ENCODE measurements around the gene KCNS1. TPM values are rescaled to one million over a fixed set of nuclear protein-coding genes. Genes with fewer than 3 reads are reported as not detected.

KCNS1 gene
- total and polyA plus RNA-seq, 2 experiments from 2014 or later: 0.37 to 3.2 TPM

DNA sequence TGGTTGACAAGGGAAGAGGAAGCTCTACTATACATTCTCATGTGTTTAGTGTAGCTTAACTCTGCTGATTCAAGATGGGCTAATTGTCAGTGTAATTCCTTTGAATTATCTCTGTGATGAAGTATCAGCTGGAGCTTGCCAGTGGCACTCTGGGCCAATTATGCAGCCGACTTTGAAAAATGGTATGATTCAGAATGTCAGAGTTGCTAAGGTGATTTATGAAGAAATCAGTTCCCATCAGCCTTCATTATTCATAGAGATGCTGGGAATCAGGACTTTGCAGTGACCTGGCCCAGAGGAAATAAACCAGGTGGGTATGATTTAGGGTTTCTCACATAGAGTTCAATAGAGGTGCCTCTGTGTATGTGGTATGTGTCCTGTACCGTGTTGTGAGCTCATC is 33.4 kb downstream of the KCNS1 start:
- Mint-ChIP-seq H3K4me1 (peaks cover 4% of the 10 kb centered on the region), H3K27ac (no peak overlapping the region), H3K36me3 (ENCODE audit: low read depth) (peaks cover 6% of the 10 kb centered on the region; the same call in 2 of the 3 replicates), H3K4me3 (no peak overlapping the region), H3K9me3 (no peaks in the 10 kb centered on the region), H3K27me3 (ENCODE audit: insufficient read depth, low read depth, poor library complexity) (no peaks in the 10 kb centered on the region)
- no peaks in the 10 kb centered on the region for H3K27me3 ChIP-seq (ENCODE audit: insufficient read depth)
- DNase-seq (ENCODE audit: low spot score) (no peak), ATAC-seq (no peak)
- no peaks in the 10 kb centered on the region for H3K36me3 ChIP-seq (ENCODE audit: insufficient read depth)
- no peaks in the 10 kb centered on the region for H3K4me1 ChIP-seq (ENCODE audit: insufficient read depth)
- H3K4me3 ChIP-seq: no peak overlapping the region
- no peak for TF ChIP-seq EZH2phosphoT487 (IDR thresholded peaks at IDR 0.05; ENCODE audit: unreplicated experiment)
- no peak for TF ChIP-seq NANOG (IDR thresholded peaks at IDR 0.05; ENCODE audit: borderline replicate concordance)
- no peak for TF ChIP-seq CREB1 (CRISPR knock-in tag; IDR thresholded peaks at IDR 0.05; ENCODE audit: low read depth)
- TF ChIP-seq POLR2AphosphoS5 (IDR thresholded peaks at IDR 0.05; ENCODE audit: low read depth): no peak
- no peak for TF ChIP-seq ZNF114 (CRISPR knock-in tag; IDR thresholded peaks at IDR 0.05)
- TF ChIP-seq EZH2 (IDR thresholded peaks at IDR 0.05; ENCODE audit: low read depth, unreplicated experiment): no peak
- no peaks in the 10 kb centered on the region for H3K9me2 ChIP-seq (ENCODE audit: insufficient read depth)
- H2AFZ ChIP-seq: no peak overlapping the region
- no peak overlapping the region for H3K27ac ChIP-seq (ENCODE audit: low read depth)
- H3F3A ChIP-seq (replicated peaks; ENCODE audit: low read depth): no peaks in the 10 kb centered on the region
- no peak overlapping the region for H3K4me2 ChIP-seq
- peaks cover 15% of the 10 kb centered on the region; the same call in 1 of the 2 replicates for H3K79me2 ChIP-seq (replicated peaks; ENCODE audit: insufficient read depth)
- peaks cover 14% of the 10 kb centered on the region; the same call in 1 of the 2 replicates for H4K20me1 ChIP-seq (replicated peaks; ENCODE audit: insufficient read depth)

DNA sequence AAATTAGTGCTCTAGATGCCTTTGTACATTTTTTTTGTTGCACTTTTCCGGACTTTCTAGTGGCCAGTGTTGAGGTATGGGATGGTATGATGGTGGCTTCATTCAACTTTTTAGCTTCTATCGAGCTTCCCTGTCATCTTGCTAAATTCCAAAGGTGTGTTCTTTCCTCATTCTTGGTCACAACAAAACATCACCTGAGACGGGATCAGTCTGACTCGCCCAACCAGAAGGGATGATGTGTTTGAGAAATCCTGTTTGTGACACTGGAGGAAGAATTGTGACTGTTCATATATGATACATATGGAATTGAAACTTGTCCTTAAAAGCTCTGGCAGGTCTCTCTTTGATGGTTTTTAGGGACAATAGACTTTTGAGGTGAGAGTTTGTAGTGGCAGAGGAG is 33.8 kb downstream of the KCNS1 start:
- Histone ChIP-seq H3K27me3 (ENCODE audit: insufficient read depth) (no peaks in the 10 kb centered on the region), H3K9me2 (ENCODE audit: insufficient read depth) (no peaks in the 10 kb centered on the region), H3K4me1 (ENCODE audit: insufficient read depth) (no peaks in the 10 kb centered on the region), H3K27ac (ENCODE audit: low read depth) (no peak overlapping the region), H2AFZ (no peak overlapping the region), H3F3A (replicated peaks; ENCODE audit: low read depth) (no peaks in the 10 kb centered on the region), H3K79me2 (replicated peaks; ENCODE audit: insufficient read depth) (peaks cover 15% of the 10 kb centered on the region; the same call in 1 of the 2 replicates), H4K20me1 (replicated peaks; ENCODE audit: insufficient read depth) (peaks cover 14% of the 10 kb centered on the region; the same call in 1 of the 2 replicates), H3K4me2 (no peak overlapping the region), H3K4me3 (no peak overlapping the region), H3K36me3 (ENCODE audit: insufficient read depth) (no peaks in the 10 kb centered on the region)
- ATAC-seq (no peak), DNase-seq (ENCODE audit: low spot score) (no peak)
- H3K36me3 Mint-ChIP-seq (ENCODE audit: low read depth): peaks cover 9% of the 10 kb centered on the region; the same call in 2 of the 3 replicates
- H3K4me3 Mint-ChIP-seq: no peak overlapping the region
- no peaks in the 10 kb centered on the region for H3K27me3 Mint-ChIP-seq (ENCODE audit: insufficient read depth, low read depth, poor library complexity)
- H3K9me3 Mint-ChIP-seq: no peaks in the 10 kb centered on the region
- H3K4me1 Mint-ChIP-seq: peaks cover 4% of the 10 kb centered on the region
- no peak overlapping the region for H3K27ac Mint-ChIP-seq
- TF ChIP-seq CREB1 (CRISPR knock-in tag; IDR thresholded peaks at IDR 0.05; ENCODE audit: low read depth) (no peak), STAT1 (IDR thresholded peaks at IDR 0.05; ENCODE audit: unreplicated experiment) (no peak), POLR2AphosphoS5 (IDR thresholded peaks at IDR 0.05; ENCODE audit: low read depth) (no peak)
- TF ChIP-seq, protein P1, sequence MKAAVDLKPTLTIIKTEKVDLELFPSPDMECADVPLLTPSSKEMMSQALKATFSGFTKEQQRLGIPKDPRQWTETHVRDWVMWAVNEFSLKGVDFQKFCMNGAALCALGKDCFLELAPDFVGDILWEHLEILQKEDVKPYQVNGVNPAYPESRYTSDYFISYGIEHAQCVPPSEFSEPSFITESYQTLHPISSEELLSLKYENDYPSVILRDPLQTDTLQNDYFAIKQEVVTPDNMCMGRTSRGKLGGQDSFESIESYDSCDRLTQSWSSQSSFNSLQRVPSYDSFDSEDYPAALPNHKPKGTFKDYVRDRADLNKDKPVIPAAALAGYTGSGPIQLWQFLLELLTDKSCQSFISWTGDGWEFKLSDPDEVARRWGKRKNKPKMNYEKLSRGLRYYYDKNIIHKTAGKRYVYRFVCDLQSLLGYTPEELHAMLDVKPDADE (IDR thresholded peaks at IDR 0.05): no peak
- TF ChIP-seq, protein P2, sequence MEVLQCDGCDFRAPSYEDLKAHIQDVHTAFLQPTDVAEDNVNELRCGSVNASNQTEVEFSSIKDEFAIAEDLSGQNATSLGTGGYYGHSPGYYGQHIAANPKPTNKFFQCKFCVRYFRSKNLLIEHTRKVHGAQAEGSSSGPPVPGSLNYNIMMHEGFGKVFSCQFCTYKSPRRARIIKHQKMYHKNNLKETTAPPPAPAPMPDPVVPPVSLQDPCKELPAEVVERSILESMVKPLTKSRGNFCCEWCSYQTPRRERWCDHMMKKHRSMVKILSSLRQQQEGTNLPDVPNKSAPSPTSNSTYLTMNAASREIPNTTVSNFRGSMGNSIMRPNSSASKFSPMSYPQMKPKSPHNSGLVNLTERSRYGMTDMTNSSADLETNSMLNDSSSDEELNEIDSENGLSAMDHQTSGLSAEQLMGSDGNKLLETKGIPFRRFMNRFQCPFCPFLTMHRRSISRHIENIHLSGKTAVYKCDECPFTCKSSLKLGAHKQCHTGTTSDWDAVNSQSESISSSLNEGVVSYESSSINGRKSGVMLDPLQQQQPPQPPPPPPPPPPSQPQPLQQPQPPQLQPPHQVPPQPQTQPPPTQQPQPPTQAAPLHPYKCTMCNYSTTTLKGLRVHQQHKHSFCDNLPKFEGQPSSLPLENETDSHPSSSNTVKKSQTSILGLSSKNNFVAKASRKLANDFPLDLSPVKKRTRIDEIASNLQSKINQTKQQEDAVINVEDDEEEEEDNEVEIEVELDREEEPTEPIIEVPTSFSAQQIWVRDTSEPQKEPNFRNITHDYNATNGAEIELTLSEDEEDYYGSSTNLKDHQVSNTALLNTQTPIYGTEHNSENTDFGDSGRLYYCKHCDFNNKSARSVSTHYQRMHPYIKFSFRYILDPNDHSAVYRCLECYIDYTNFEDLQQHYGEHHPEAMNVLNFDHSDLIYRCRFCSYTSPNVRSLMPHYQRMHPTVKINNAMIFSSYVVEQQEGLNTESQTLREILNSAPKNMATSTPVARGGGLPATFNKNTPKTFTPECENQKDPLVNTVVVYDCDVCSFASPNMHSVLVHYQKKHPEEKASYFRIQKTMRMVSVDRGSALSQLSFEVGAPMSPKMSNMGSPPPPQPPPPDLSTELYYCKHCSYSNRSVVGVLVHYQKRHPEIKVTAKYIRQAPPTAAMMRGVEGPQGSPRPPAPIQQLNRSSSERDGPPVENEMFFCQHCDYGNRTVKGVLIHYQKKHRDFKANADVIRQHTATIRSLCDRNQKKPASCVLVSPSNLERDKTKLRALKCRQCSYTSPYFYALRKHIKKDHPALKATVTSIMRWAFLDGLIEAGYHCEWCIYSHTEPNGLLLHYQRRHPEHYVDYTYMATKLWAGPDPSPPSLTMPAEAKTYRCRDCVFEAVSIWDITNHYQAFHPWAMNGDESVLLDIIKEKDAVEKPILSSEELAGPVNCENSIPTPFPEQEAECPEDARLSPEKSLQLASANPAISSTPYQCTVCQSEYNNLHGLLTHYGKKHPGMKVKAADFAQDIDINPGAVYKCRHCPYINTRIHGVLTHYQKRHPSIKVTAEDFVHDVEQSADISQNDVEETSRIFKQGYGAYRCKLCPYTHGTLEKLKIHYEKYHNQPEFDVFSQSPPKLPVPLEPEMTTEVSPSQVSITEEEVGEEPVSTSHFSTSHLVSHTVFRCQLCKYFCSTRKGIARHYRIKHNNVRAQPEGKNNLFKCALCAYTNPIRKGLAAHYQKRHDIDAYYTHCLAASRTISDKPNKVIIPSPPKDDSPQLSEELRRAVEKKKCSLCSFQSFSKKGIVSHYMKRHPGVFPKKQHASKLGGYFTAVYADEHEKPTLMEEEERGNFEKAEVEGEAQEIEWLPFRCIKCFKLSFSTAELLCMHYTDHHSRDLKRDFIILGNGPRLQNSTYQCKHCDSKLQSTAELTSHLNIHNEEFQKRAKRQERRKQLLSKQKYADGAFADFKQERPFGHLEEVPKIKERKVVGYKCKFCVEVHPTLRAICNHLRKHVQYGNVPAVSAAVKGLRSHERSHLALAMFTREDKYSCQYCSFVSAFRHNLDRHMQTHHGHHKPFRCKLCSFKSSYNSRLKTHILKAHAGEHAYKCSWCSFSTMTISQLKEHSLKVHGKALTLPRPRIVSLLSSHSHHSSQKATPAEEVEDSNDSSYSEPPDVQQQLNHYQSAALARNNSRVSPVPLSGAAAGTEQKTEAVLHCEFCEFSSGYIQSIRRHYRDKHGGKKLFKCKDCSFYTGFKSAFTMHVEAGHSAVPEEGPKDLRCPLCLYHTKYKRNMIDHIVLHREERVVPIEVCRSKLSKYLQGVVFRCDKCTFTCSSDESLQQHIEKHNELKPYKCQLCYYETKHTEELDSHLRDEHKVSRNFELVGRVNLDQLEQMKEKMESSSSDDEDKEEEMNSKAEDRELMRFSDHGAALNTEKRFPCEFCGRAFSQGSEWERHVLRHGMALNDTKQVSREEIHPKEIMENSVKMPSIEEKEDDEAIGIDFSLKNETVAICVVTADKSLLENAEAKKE (CRISPR knock-in tag; IDR thresholded peaks at IDR 0.05): no peak
- TF ChIP-seq, protein P3, sequence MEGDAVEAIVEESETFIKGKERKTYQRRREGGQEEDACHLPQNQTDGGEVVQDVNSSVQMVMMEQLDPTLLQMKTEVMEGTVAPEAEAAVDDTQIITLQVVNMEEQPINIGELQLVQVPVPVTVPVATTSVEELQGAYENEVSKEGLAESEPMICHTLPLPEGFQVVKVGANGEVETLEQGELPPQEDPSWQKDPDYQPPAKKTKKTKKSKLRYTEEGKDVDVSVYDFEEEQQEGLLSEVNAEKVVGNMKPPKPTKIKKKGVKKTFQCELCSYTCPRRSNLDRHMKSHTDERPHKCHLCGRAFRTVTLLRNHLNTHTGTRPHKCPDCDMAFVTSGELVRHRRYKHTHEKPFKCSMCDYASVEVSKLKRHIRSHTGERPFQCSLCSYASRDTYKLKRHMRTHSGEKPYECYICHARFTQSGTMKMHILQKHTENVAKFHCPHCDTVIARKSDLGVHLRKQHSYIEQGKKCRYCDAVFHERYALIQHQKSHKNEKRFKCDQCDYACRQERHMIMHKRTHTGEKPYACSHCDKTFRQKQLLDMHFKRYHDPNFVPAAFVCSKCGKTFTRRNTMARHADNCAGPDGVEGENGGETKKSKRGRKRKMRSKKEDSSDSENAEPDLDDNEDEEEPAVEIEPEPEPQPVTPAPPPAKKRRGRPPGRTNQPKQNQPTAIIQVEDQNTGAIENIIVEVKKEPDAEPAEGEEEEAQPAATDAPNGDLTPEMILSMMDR (conservative IDR thresholded peaks at IDR 0.05; ENCODE audit: low read depth in 2 of 2): no peak

Data from GM23338 (cell line).